ENCODE results near the gene DIAPH1. TPM values are rescaled to one million over a fixed set of nuclear protein-coding genes. Genes with fewer than 3 reads are reported as not detected.

Gene DIAPH1
- polyA plus RNA-seq, 1 experiment = 27.1 TPM

- Histone ChIP-seq H3K9me3 (ENCODE audit: control insufficient read depth, insufficient read depth, low read length) (no peaks in the 10 kb centered on the region), H3K27ac (ENCODE audit: low read depth, low read length) (peak overlapping the region; percentile 91), H3K27me3 (ENCODE audit: control insufficient read depth, insufficient read depth, low read length) (no peaks in the 10 kb centered on the region), H3K4me3 (ENCODE audit: low read depth, low read length) (peak overlapping the region; percentile 40)
- CTCF ChIA-PET = interaction anchor here (0.6 to 11.7 kb wide), 12 partner anchors 9 to 96 kb away, joined by 3 to 165 read pairs (median 4); partner anchors contain the start of genes PCDHGA10, PCDHGC3 and PCDHGC5
- POLR2A ChIA-PET = interaction anchor here (0.7 to 4.7 kb wide), 10 partner anchors 9 to 460 kb away, joined by 3 to 40 read pairs (median 4); partner anchors contain the start of genes PCDHGC3, PCDHGC5 and RNF14
- no peak for TF ChIP-seq CTCF (IDR thresholded peaks at IDR 0.05; ENCODE audit: low read depth, low read length)
- peak; percentile 92 for DNase-seq (ENCODE audit: low read depth, low spot score)
These were observed 109.8 kb downstream of the DIAPH1 start for GRCh38 chr5:141508798-141509611.

GRCh38 chr5:141508440-141508797 lies 110.4 kb downstream of the DIAPH1 start:
- CTCF ChIA-PET = interaction anchor here (0.5 to 11.7 kb wide), 10 partner anchors 9 to 96 kb away, joined by 3 to 165 read pairs (median 4); partner anchors contain the start of genes PCDHGA10, PCDHGC3 and PCDHGC5
- TF ChIP-seq CTCF (IDR thresholded peaks at IDR 0.05; ENCODE audit: low read depth, low read length) = no peak
- DNase-seq (ENCODE audit: low read depth, low spot score) = no peak

GRCh38 chr5:141507387-141508091 lies 111.3 kb downstream of the DIAPH1 start:
- H3K9me3 ChIP-seq (ENCODE audit: control insufficient read depth, insufficient read depth, low read length) = no peaks in the 10 kb centered on the region
- TF ChIP-seq CTCF (IDR thresholded peaks at IDR 0.05; ENCODE audit: low read depth, low read length) = no peak
- peak overlapping the region; percentile 91 for H3K27ac ChIP-seq (ENCODE audit: low read depth, low read length)
- DNase-seq (ENCODE audit: low read depth, low spot score) = peak; percentile 83
- ChIA-PET CTCF (interaction anchor here (0.5 to 11.7 kb wide), 10 partner anchors 8 to 95 kb away, joined by 3 to 165 read pairs (median 4); partner anchors contain the start of genes PCDHGA10 and PCDHGC5), POLR2A (interaction anchor here (1.1 to 4.7 kb wide), 7 partner anchors 11 to 50 kb away, joined by 3 to 40 read pairs (median 8); partner anchors contain the start of genes PCDHGC3 and PCDHGC5)
- H3K27me3 ChIP-seq (ENCODE audit: control insufficient read depth, insufficient read depth, low read length) = no peaks in the 10 kb centered on the region
- peak overlapping the region; percentile 31; the same call in 1 of the 2 replicates for H3K4me3 ChIP-seq (ENCODE audit: low read depth, low read length)

More at GRCh38 chr5:141508440-141508797, 110.4 kb downstream of the DIAPH1 start:
- peak overlapping the region; percentile 40 for H3K4me3 ChIP-seq (ENCODE audit: low read depth, low read length)
- POLR2A ChIA-PET = interaction anchor here (1.1 to 4.7 kb wide), 6 partner anchors 10 to 49 kb away, joined by 5 to 40 read pairs (median 16); partner anchors contain the start of genes PCDHGC3 and PCDHGC5
- no peaks in the 10 kb centered on the region for H3K9me3 ChIP-seq (ENCODE audit: control insufficient read depth, insufficient read depth, low read length)
- H3K27ac ChIP-seq (ENCODE audit: low read depth, low read length) = peak overlapping the region; percentile 91
- no peaks in the 10 kb centered on the region for H3K27me3 ChIP-seq (ENCODE audit: control insufficient read depth, insufficient read depth, low read length)

- POLR2A ChIA-PET = interaction anchor here (0.7 to 4.7 kb wide), 5 partner anchors 12 to 704 kb away, joined by 3 to 40 read pairs (median 23); partner anchors contain the start of gene PCDHGC3
- CTCF ChIA-PET = interaction anchor here (0.7 to 11.7 kb wide), 4 partner anchors 16 to 959 kb away, joined by 3 to 165 read pairs (median 6); no protein-coding TSS in a partner anchor
- H3K4me3 ChIP-seq (ENCODE audit: low read depth, low read length) = no peak overlapping the region
- peak overlapping the region; percentile 39 for H3K27ac ChIP-seq (ENCODE audit: low read depth, low read length)
- no peaks in the 10 kb centered on the region for H3K9me3 ChIP-seq (ENCODE audit: control insufficient read depth, insufficient read depth, low read length)
- H3K27me3 ChIP-seq (ENCODE audit: control insufficient read depth, insufficient read depth, low read length) = no peaks in the 10 kb centered on the region
- no peak for TF ChIP-seq CTCF (IDR thresholded peaks at IDR 0.05; ENCODE audit: low read depth, low read length)
- no peak for DNase-seq (ENCODE audit: low read depth, low spot score)
These were observed 112.2 kb downstream of the DIAPH1 start for GRCh38 chr5:141506381-141507155.

Data from AG04450 (cell line).